KMS-11 (cell line): ENCODE measurements around the gene ZSWIM6.

Experiments used
- H2AFZ ChIP-seq: fragments of 200-600 bp; sonication (generic); 2 replicates; pipeline ENCODE4 v1.6.1; 2016; ENCODE audit warnings: antibody characterized with exemption, mixed run types, low read depth
- H3K27ac ChIP-seq: fragments of 200-600 bp; sonication (generic); 2 replicates; pipeline ENCODE4 v1.6.1; 2016; ENCODE audit warnings: mild to moderate bottlenecking, mixed run types
- H3K27me3 ChIP-seq: fragments of 200-600 bp; sonication (generic); 2 replicates; pipeline ENCODE4 v1.6.1; 2017; ENCODE audit warnings: mild to moderate bottlenecking, low read depth, mixed run types, moderate library complexity; ENCODE audit not compliant: insufficient read depth
- H3K36me3 ChIP-seq: fragments of 200-600 bp; sonication (generic); 2 replicates; pipeline ENCODE4 v1.6.1; 2017; ENCODE audit warnings: mild to moderate bottlenecking, mixed run types; ENCODE audit not compliant: insufficient read depth
- H3K4me1 ChIP-seq: fragments of 200-600 bp; sonication (generic); 2 replicates; pipeline ENCODE4 v1.6.1; 2016; ENCODE audit warnings: mild to moderate bottlenecking, low read depth, mixed run types; ENCODE audit not compliant: poor library complexity, severe bottlenecking
- H3K4me2 ChIP-seq: fragments of 200-600 bp; sonication (generic); 2 replicates; pipeline ENCODE4 v1.7.0; 2016; ENCODE audit warnings: mild to moderate bottlenecking, mixed run types
- H3K4me3 ChIP-seq: fragments of 200-600 bp; sonication (generic); IDR thresholded peaks from 2 replicates; pipeline ENCODE4 v1.6.1; 2017; ENCODE audit warnings: low read depth, low read length, mixed read lengths; ENCODE audit not compliant: insufficient read depth
- H3K79me2 ChIP-seq: fragments of 200-600 bp; sonication (generic); 2 replicates; pipeline ENCODE4 v1.6.1; 2016; ENCODE audit warnings: low read depth, mixed run types; ENCODE audit not compliant: insufficient read depth
- H3K9ac ChIP-seq: fragments of 200-600 bp; sonication (generic); 2 replicates; pipeline ENCODE4 v1.6.1; 2016; ENCODE audit warnings: mild to moderate bottlenecking, mixed run types
- H4K20me1 ChIP-seq: fragments of 200-600 bp; sonication (generic); 2 replicates; pipeline ENCODE4 v1.6.1; 2016; ENCODE audit warnings: mild to moderate bottlenecking, mixed run types; ENCODE audit not compliant: insufficient read depth
- TF ChIP-seq, protein P1 (sequence below): fragments of 200-600 bp; sonication (generic); conservative IDR thresholded peaks from 2 replicates; pipeline ENCODE4 v1.6.1; 2017; ENCODE audit warnings: low read depth, mild to moderate bottlenecking, antibody characterized with exemption, low read length, moderate library complexity, mixed read lengths

ZSWIM6 gene

DNA sequence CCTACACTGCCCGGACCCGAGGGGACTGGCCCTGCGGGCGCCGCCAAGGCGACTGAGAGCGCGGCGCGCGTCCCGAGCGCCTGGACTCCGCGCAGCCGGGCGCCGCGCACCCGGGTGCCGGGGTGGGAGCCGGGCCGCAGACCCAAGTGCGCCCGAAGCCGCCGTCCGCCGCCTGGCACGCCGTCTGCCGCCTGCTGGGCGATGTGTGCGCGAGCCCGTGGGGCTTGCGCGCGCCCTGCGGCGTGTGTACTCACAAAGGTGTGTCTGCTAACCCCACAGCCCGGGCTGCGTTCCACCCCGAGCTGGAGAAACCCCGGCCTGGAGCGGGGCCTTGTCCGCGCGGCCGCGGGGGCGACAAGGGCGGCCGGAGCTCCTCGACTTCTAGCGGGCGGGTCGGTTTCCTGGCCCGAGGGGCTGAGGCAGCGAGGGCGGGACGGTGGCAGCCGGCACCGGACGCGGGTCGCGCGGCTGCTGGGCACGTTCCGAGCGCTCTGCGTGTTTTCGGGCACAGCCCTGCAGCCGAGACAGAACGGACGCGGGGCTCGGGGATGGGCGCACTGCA lies 1.1 kb upstream of the ZSWIM6 start:
- H2AFZ ChIP-seq: peak overlapping the region; percentile 85
- TF ChIP-seq, protein P1, sequence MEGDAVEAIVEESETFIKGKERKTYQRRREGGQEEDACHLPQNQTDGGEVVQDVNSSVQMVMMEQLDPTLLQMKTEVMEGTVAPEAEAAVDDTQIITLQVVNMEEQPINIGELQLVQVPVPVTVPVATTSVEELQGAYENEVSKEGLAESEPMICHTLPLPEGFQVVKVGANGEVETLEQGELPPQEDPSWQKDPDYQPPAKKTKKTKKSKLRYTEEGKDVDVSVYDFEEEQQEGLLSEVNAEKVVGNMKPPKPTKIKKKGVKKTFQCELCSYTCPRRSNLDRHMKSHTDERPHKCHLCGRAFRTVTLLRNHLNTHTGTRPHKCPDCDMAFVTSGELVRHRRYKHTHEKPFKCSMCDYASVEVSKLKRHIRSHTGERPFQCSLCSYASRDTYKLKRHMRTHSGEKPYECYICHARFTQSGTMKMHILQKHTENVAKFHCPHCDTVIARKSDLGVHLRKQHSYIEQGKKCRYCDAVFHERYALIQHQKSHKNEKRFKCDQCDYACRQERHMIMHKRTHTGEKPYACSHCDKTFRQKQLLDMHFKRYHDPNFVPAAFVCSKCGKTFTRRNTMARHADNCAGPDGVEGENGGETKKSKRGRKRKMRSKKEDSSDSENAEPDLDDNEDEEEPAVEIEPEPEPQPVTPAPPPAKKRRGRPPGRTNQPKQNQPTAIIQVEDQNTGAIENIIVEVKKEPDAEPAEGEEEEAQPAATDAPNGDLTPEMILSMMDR: 0 out of 2 replicates have a peak, but pooled peaks have one; percentile 23
- H3K27me3 ChIP-seq: peaks cover 7% of the 10 kb centered on the region; the same call in 1 of the 2 replicates
- H3K9ac ChIP-seq: peak overlapping the region; percentile 71; the same call in 1 of the 2 replicates
- H3K27ac ChIP-seq: peak overlapping the region; percentile 57
- H3K4me1 ChIP-seq: peaks cover 42% of the 10 kb centered on the region
- peaks cover 27% of the 10 kb centered on the region for H3K79me2 ChIP-seq
- H3K36me3 ChIP-seq: no peaks in the 10 kb centered on the region
- no peak overlapping the region for H3K4me3 ChIP-seq
- peak overlapping the region; percentile 97 for H3K4me2 ChIP-seq
- H4K20me1 ChIP-seq: peaks cover 17% of the 10 kb centered on the region

DNA sequence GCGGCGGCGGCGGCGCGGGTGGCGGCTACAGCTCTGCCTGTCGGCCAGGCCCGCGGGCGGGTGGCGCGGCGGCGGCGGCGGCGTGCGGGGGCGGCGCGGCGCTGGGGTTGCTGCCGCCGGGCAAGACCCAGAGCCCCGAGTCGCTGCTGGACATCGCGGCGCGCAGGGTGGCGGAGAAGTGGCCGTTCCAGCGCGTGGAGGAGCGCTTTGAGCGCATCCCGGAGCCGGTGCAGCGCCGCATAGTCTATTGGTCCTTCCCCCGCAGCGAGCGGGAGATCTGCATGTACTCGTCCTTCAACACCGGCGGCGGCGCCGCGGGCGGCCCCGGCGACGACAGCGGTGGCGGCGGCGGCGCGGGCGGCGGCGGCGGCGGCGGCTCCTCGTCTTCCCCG lies 296 bp downstream of the ZSWIM6 start:
- Histone ChIP-seq H3K4me3 (no peak overlapping the region), H3K36me3 (no peaks in the 10 kb centered on the region), H2AFZ (no peak overlapping the region), H3K9ac (no peak overlapping the region), H3K27me3 (peaks cover 7% of the 10 kb centered on the region; the same call in 1 of the 2 replicates), H3K4me2 (no peak overlapping the region), H3K4me1 (peaks cover 40% of the 10 kb centered on the region), H4K20me1 (peaks cover 17% of the 10 kb centered on the region), H3K79me2 (peaks cover 41% of the 10 kb centered on the region), H3K27ac (no peak overlapping the region)
- TF ChIP-seq, protein P1: no peak

DNA sequence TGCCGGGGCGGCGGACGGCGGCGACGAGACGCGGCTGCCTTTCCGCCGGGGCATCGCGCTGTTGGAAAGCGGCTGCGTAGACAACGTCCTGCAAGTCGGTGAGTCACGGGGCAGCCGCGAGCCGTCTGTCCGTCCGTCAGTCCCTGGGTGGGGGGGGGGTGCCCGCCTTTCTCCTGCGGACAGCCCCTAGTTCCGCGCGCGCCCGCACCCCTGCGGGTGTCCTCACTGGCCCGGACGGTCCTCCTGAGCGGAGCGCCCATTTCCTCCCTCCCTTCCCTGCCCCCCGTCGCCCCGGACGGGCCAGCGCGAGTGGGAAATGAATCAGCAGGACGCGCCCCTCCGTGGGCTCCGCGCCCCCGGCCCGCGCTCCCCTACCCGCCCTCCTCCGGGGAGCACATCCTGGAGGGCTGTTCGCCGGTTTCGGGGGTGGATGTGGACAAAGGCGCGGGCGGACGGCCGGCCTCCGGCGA lies 828 bp downstream of the ZSWIM6 start:
- Histone ChIP-seq H3K4me3 (no peak overlapping the region), H3K4me1 (peaks cover 35% of the 10 kb centered on the region), H3K36me3 (no peaks in the 10 kb centered on the region), H3K4me2 (peak overlapping the region; percentile 58; the same call in 1 of the 2 replicates), H4K20me1 (peaks cover 17% of the 10 kb centered on the region), H3K9ac (peak overlapping the region; percentile 55; the same call in 1 of the 2 replicates), H3K27me3 (peaks cover 7% of the 10 kb centered on the region; the same call in 1 of the 2 replicates), H3K79me2 (peaks cover 46% of the 10 kb centered on the region), H2AFZ (peak overlapping the region; percentile 38; the same call in 1 of the 2 replicates), H3K27ac (no peak overlapping the region)
- TF ChIP-seq, protein P1: no peak

DNA sequence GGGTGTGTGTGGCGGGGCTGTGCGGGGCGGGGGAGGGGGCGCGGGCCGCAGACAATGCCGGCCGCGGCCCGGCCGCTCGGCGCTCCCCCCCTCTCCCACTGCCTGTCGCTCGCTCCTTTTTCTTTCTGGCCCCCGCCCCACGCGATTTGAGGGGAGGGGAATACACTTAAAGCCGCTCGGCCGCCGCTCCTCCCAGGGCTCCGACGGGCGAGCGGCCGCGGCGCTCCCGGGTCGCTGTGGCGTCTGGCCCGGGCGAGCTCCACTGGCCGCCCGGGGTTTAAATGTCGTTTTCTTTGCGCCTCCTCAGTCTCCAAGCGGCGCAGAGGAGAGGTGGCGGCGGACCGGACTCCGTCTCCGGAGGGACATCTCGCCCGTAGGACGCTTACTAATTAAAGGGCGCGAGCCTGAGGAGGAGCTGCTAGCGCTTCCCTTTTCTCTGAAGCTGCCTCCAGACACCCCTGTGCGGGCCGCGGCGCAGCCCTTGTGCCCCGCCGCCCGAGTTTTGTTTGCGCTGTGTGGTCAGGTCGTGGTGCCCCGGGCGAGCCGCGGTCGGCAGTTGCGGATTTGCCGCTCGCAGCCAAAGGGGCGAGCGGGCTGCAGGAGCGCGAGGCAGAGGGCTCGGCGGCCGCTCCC lies 1.4 kb downstream of the ZSWIM6 start:
- H3K27ac ChIP-seq: no peak overlapping the region
- TF ChIP-seq, protein P1: no peak
- peak overlapping the region; percentile 38 for H2AFZ ChIP-seq
- H3K9ac ChIP-seq: peak overlapping the region; percentile 55; the same call in 1 of the 2 replicates
- H3K4me1 ChIP-seq: peaks cover 29% of the 10 kb centered on the region
- H3K79me2 ChIP-seq: peaks cover 51% of the 10 kb centered on the region
- peak overlapping the region; percentile 58 for H3K4me2 ChIP-seq
- peaks cover 6% of the 10 kb centered on the region; the same call in 1 of the 2 replicates for H3K27me3 ChIP-seq
- no peak overlapping the region for H3K4me3 ChIP-seq
- H3K36me3 ChIP-seq: no peaks in the 10 kb centered on the region
- H4K20me1 ChIP-seq: peaks cover 17% of the 10 kb centered on the region
